HEK293T (cell line): ENCODE measurements around the gene TAF1B.

Source experiments
- ARNT ChIP-seq: fragments of 450-650 bp; IDR thresholded peaks from 2 replicates; pipeline ENCODE4 v1.6.1; 2017; ENCODE audit warnings: mild to moderate bottlenecking
- CTBP1 ChIP-seq: fragments of 450-650 bp; IDR thresholded peaks from 2 replicates; pipeline ENCODE4 v1.6.1; 2016; ENCODE audit warnings: borderline replicate concordance
- ELF4 ChIP-seq: fragments of 450-650 bp; IDR thresholded peaks from 2 replicates; pipeline ENCODE4 v1.6.1; 2017; ENCODE audit warnings: antibody characterized with exemption
- FOXA1 ChIP-seq: fragments of 450-650 bp; IDR thresholded peaks from 2 replicates; pipeline ENCODE4 v1.6.1; 2016; ENCODE audit warnings: mild to moderate bottlenecking
- FOXK2 ChIP-seq: fragments of 450-650 bp; IDR thresholded peaks from 2 replicates; pipeline ENCODE4 v1.6.1; 2016; ENCODE audit warnings: mild to moderate bottlenecking
- FOXM1 ChIP-seq: fragments of 450-650 bp; IDR thresholded peaks from 2 replicates; pipeline ENCODE4 v1.6.1; 2017; ENCODE audit warnings: mild to moderate bottlenecking, borderline replicate concordance
- HDGF ChIP-seq: fragments of 450-650 bp; IDR thresholded peaks from 2 replicates; pipeline ENCODE4 v1.6.1; 2017; ENCODE audit warnings: antibody characterized with exemption, borderline replicate concordance
- L3MBTL2 ChIP-seq: fragments of 450-650 bp; conservative IDR thresholded peaks from 2 replicates; pipeline ENCODE4 v1.6.1; 2016; ENCODE audit warnings: mild to moderate bottlenecking
- NFRKB ChIP-seq: fragments of 450-650 bp; IDR thresholded peaks from 2 replicates; pipeline ENCODE4 v1.6.1; 2016; ENCODE audit warnings: mild to moderate bottlenecking, moderate library complexity
- SP1 ChIP-seq: fragments of 450-650 bp; IDR thresholded peaks from 2 replicates; pipeline ENCODE4 v1.6.1; 2017
- SUZ12 ChIP-seq: fragments of 450-650 bp; IDR thresholded peaks from 2 replicates; pipeline ENCODE4 v1.6.1; 2016; ENCODE audit warnings: mild to moderate bottlenecking
- TARDBP ChIP-seq: fragments of 450-650 bp; IDR thresholded peaks from 2 replicates; pipeline ENCODE4 v1.6.1; 2016
- TF ChIP-seq, protein P1 (sequence below): fragments of 450-650 bp; IDR thresholded peaks from 2 replicates; pipeline ENCODE4 v1.6.1; 2016

DNA sequence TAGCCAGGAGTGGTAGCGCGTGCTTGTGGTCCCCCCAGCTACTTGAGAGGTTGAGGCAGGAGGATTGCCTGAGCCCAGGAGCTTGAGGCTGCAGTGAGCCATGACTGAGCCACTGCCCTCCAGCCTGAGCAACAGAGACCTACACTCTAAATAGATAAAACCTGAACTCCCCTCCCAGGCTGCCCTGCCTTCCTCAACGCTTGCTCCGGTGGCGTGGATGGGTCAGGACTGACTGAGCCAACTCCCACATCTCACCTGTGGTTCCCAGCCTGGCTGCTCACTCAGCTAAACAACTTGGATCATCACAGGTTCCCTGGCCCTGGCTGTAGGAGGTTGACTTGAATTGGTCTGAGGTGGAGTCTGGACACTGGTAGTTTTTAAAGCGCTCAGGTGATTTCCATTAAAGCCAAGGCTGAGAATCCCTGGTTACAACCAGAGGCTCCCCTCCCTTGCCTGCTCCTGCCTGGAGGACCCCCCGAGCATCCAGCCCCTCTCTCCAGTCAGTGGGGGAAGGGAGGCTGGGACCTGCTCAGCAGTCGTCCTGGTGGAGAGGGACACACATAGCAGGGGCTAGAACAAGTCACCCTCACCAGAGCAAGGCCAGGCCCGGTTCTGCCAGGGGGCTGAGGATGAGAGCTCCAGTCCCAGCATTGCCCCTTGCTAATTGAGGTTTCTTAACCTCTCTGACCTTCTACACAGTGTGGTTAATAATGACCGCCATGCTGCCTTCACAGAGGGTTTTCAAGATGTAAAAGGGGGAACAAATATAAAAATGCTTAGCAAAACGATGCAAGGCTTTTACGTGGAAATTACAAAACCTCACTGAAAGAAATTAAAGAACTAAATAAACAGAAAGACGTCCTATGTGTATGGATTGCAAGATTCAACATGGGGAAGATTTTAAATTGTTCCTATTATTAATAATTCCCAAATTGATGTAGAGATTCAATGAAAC is 46.9 kb upstream of the TAF1B start:
- no peak for TF ChIP-seq FOXA1
- TF ChIP-seq FOXM1 = no peak
- no peak for TF ChIP-seq ARNT
- no peak for TF ChIP-seq L3MBTL2
- TF ChIP-seq SUZ12 = no peak
- TF ChIP-seq CTBP1 = no peak
- TF ChIP-seq, protein P1, sequence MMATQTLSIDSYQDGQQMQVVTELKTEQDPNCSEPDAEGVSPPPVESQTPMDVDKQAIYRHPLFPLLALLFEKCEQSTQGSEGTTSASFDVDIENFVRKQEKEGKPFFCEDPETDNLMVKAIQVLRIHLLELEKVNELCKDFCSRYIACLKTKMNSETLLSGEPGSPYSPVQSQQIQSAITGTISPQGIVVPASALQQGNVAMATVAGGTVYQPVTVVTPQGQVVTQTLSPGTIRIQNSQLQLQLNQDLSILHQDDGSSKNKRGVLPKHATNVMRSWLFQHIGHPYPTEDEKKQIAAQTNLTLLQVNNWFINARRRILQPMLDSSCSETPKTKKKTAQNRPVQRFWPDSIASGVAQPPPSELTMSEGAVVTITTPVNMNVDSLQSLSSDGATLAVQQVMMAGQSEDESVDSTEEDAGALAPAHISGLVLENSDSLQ = no peak
- TF ChIP-seq TARDBP = no peak
- no peak for TF ChIP-seq ELF4
- TF ChIP-seq SP1 = no peak
- no peak for TF ChIP-seq NFRKB
- TF ChIP-seq HDGF = no peak
- TF ChIP-seq FOXK2 = no peak
